Nasal cavity respiratory epithelium epithelial cell of viscerocranial mucosa (primary cell): ENCODE results near the gene NCBP2L. TPM values are rescaled to one million over a fixed set of nuclear protein-coding genes. Genes with fewer than 3 reads are reported as not detected.

Source experiments
- total RNA-seq: library from RNA; depleted of rRNA; stranded (reverse); fragments of >200 nt; gene quantifications from 2 replicates; pipeline ENCODE4 v1.2.3, GENCODE V29; 2014

Gene NCBP2L
- total RNA-seq = not detected in 2 replicates

DNA sequence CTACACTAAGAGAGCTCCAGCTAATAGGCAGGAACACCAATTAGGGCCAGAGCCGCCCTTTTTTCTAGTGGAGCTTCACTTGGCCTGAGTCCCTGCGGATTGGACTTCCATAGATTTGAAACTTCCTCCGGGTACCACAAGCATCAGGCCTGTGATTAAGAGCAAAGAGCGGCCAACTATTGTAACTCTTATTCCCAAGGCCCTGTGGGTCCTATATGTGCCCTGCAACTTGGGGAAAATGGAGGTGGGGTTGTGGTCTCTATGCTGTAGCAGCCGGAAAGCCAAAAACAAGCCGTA is at the start of gene NCBP2L:
Gene NCBP2L (plus strand): TSS at position 198 of the 297 bp plus-strand sequence. CDS start 16,488 bp downstream, outside the sequence.

DNA sequence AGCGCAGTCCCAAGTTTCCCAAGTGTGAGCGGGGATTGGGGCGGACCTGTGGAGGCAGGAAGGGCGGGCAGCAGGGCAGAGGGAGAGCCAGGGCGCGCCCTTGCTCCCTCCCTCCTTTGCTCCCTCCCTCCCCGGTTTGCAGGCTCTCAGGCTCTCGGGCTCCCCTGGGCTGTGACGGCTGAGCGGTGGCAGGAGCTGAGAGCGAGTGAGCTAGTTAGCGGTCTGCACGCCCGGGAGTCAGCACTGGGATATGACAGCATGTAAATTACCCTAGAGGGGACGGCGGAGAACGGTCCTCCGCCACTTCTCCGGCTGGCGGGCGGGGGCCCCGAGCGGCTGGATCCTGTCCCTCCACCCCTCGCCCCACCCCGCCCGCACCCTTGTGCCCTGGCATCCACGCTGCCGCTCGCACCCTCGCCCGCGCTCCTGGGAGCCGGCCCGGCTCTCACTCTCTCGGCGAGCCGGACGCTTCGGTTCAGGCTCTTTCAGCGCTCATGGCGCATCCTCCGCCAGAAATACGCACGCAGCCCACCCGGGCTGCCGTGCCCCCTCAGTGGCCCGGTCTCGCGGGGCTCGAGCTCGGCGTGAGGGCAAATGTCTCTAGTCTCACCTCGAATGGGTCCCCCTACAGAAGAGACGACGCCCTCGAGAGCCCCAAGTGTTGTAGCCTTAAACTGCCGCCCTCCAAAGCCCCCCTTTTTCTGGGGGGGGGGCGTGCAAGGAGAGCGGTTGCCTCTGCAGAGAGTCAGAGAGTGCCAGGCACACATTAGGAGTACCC is 1.6 kb upstream of the NCBP2L start, which contains the start of gene TSC22D3:
Gene TSC22D3 (minus strand): TSS at position 54 of the 778 bp plus-strand sequence. CDS start 368 bp downstream, outside the sequence.

DNA sequence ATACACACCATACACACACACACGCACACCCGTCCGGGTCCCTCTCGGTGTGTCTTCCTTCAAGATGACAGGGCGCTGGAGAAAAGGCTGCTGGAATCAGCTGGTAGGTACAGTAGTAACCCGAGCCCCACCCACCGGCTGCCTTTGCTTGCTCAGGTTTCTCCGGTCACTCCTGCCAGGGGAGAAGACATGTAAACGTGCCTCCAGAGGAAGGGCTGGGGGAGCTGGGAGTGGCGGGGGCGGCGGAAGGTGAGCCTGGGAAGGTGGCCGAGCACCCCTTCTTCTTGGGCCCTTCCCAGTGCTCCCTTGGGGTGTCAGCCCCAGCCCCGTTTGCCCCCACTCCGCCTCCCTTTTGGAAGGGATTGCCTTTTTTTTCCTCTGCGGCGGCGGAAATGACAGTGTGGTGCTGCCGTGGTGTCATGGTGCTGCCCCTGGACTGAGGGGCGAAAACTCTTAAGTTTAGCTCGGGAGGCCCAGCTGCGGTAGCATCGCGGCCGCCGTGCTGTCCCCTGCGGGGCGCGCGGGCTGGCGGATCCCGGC is 48.2 kb downstream of the NCBP2L start, which contains the start of gene MID2:
Gene MID2 (plus strand): TSS at position 169 of the 540 bp plus-strand sequence. CDS start 561 bp downstream, outside the sequence.

Other genes starting within 250 kb of the NCBP2L start
- gene PRPS1, start 149.2 kb upstream of the NCBP2L start, total RNA-seq = 9.9 and 21.9 TPM in 2 replicates
- 75.5 and 148 TPM in 2 replicates for gene TSC22D3, start 1.9 kb upstream of the NCBP2L start, total RNA-seq
- gene MID2, start 48.1 kb downstream of the NCBP2L start, total RNA-seq = 24.9 and 31.2 TPM in 2 replicates
- not detected in 2 replicates for gene TEX13B, start 204.6 kb downstream of the NCBP2L start, total RNA-seq